Stimulated activated naive CD8-positive, alpha-beta T cell treated with anti-CD3 and anti-CD28 coated beads, Interleukin-15, amount 100 ng/mL, for 72 hours (primary cell): Measurements from ENCODE around the gene RCOR3.
A peak's percentile ranks its signal among the peaks of the same experiment; 100 is the strongest.
"Not testable (repeated sequence)": the region's sequence is repeated elsewhere in the genome, so short reads cannot be mapped to it uniquely, and the experiment has no call there.

Experiments used
- ATAC-seq: fragments of 150-1000 bp; cut with Tn5 transposase; 2 replicates; pipeline ENCODE4 v1.10.0; 2021; ENCODE audit warnings: mild to moderate bottlenecking, moderate library complexity
- DNase-seq, 2 donors: peaks; one replicate each; pipeline ENCODE4 v3.0.0; 2021 to 2022
- H3K27ac Mint-ChIP-seq, 2 donors: one replicate each; pipeline ENCODE4 v1.8.0; 2022; ENCODE audit warnings: mild to moderate bottlenecking in 2 of 2, mixed read lengths in 2 of 2, moderate library complexity in 2 of 2
- H3K27me3 Mint-ChIP-seq: one replicate; pipeline ENCODE4 v1.8.0; 2022; ENCODE audit warnings: mixed read lengths
- H3K4me1 Mint-ChIP-seq: one replicate; pipeline ENCODE4 v1.8.0; 2022; ENCODE audit warnings: mild to moderate bottlenecking, mixed read lengths
- H3K4me3 Mint-ChIP-seq, 2 donors: one replicate each; pipeline ENCODE4 v1.8.0; 2022; ENCODE audit warnings: mild to moderate bottlenecking in 2 of 2, mixed read lengths in 2 of 2, moderate library complexity in 1 of 2
- H3K9me3 Mint-ChIP-seq, 2 donors: one replicate each; pipeline ENCODE4 v1.8.0; 2022; ENCODE audit warnings: mixed read lengths in 2 of 2

RCOR3 gene

DNA sequence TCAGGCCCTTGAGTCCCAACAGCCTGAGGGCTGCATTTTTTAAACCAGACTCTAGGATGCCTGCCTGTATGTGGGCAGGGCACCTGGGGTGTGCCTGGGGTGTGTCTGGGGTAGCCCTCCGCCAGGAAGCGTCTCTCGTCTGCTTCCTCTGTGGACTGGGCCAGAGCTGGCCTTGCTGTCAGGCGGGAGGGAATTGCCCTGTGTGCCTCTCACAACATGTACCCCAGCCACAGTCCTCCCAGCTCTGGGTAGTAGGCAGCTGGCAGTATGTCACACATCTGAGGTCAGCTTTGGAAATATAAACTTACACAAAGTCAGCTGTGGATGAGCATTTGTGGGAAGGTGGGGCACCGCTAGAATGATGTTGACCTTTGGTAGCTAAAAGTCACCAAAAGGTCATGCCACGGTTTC lies 80.5 kb downstream of the RCOR3 start:
- peak overlapping the region; percentile 4 to 55 for H3K4me3 Mint-ChIP-seq
- peaks cover 93% of the 10 kb centered on the region for H3K4me1 Mint-ChIP-seq
- H3K27me3 Mint-ChIP-seq, result no peaks in the 10 kb centered on the region
- DNase-seq (no peak), ATAC-seq (peak; percentile 49)
- H3K9me3 Mint-ChIP-seq, result no peaks in the 10 kb centered on the region
- peak overlapping the region; percentile 59 to 84 for H3K27ac Mint-ChIP-seq

DNA sequence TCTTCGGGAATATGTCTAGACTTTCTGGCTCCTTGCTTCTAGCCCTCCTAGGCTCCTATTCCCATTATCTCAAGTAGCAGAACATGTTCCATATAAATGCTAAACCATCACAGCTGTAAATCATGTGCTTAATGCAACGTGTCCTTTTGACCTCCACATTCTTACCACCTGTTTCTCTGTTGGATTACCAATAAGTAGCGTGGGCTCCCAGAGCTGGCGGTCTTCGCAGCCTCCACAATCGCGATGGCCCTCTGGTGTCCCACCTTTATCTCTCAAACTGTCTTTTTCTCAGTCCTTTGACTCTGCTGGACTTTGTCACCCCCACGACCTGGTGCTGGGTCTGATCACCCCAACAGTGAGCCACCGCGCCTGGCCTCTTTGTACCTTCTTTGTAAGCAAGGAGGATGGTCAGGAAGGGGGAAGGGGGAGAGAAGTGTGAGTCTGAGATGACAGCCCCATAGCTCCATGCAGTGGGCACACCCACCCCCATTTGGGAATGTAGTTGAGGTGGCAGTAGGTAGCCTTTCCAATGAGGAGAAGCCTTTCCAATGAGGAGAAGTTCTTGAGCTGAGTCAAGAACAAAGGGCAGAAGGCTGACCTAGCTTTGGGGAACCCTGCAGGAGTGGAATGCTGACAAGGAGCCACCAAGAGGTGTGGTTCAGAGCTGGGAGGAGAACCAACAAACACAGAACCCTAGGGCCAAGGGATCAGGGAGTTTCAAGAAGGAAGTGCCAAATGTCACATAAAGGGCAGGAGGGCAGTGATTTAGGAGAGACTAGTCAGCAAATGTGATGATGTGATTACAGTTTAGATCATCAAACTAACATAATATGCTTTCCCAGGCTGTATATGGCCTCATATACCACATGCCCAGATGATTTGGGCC lies 81.7 kb downstream of the RCOR3 start:
- no peak for ATAC-seq
- peak overlapping the region in 1 of 2 donors; percentile 15 for H3K4me3 Mint-ChIP-seq

GRCh38 chr1:211341999-211342398 lies 82.8 kb downstream of the RCOR3 start:
- Mint-ChIP-seq H3K27me3 (no peaks in the 10 kb centered on the region), H3K4me3 (no peak overlapping the region), H3K9me3 (no peaks in the 10 kb centered on the region), H3K27ac (no peak overlapping the region), H3K4me1 (peaks cover 93% of the 10 kb centered on the region)
- DNase-seq (no peak), ATAC-seq (no peak)

More for the DNA sequence above, 81.7 kb downstream of the RCOR3 start:
- Mint-ChIP-seq H3K27me3 (no peaks in the 10 kb centered on the region), H3K9me3 (no peaks in the 10 kb centered on the region), H3K4me1 (peaks cover 93% of the 10 kb centered on the region), H3K27ac (peak overlapping the region in 1 of 2 donors; percentile 36)
- DNase-seq, result no peak

DNA sequence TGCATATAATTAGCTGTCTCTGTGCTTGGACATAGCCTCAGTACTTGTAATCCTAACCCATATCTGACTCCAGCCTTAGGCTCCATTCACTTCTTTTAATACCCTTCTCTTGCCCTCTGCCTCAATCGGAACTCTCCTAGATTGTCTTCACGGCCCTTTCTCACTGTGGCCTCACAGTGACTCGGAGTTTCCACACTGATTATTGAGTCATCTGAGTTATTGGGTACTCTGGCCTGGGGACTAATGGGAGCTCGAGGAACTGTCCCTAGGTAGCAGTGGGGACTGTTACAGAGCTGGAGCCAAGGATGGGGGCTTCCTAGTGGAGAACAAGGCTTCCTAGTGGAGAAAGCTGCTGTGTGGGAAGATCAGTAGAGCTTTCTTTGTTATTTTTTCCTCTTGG lies 84.4 kb downstream of the RCOR3 start:
- H3K27ac Mint-ChIP-seq, result no peak overlapping the region
- peaks cover 89% of the 10 kb centered on the region for H3K4me1 Mint-ChIP-seq
- no peak for DNase-seq
- H3K4me3 Mint-ChIP-seq, result peak overlapping the region in 1 of 2 donors; percentile 21
- no peaks in the 10 kb centered on the region for H3K9me3 Mint-ChIP-seq
- ATAC-seq, result peak; percentile 47
- H3K27me3 Mint-ChIP-seq, result no peaks in the 10 kb centered on the region

DNA sequence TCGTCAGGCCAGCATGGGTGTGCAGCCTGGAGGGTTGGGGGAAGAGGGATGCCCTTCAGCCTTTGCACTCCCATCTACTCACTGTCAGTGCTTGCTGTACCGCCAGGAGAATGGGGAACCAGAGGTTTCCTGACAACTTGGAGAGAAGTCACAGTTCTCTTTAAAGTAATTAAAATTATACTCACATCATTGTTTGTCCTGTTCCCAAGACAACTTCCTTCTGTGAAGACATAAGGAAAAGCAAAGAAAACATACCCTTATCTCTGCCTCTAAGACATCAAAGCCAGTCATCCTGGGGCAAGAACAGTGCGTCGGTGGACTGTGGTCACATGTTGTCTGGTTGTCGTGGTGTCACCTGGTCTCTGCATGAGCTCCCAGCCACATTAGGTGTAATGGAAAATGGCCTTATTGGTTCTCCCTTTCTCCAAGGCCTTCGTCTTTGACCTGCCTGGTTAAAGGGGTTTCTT lies 85.0 kb downstream of the RCOR3 start:
- H3K27ac Mint-ChIP-seq, result no peak overlapping the region
- H3K4me1 Mint-ChIP-seq, result peaks cover 84% of the 10 kb centered on the region
- H3K9me3 Mint-ChIP-seq, result no peaks in the 10 kb centered on the region
- no peak for DNase-seq
- H3K27me3 Mint-ChIP-seq, result no peaks in the 10 kb centered on the region
- peak overlapping the region in 1 of 2 donors; percentile 21 for H3K4me3 Mint-ChIP-seq
- peak; percentile 54 for ATAC-seq

DNA sequence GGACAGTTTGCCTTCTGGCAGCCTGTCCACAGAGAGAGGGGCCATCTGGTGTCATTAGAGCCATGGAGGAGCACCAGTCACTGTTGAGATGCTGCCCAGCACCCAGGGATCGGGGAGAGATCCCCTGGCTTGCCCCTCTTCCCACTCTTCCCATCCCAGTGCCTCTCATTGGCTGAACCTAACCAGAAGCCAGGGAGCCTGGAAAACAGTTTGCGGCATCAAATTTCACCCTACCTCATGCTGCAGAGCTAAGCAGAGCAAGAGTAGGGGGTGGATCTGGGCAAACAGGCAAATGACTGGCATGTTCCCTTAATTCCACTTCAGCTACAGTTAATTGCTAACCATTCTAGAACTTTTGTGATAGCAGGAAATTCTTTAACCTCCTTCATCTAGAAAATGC lies 86.6 kb downstream of the RCOR3 start:
- peaks cover 0 to 12% of the 10 kb centered on the region in 2 donors for H3K9me3 Mint-ChIP-seq
- ATAC-seq, result no peak
- no peak for DNase-seq

GRCh38 chr1:211347077-211347844 lies 88.1 kb downstream of the RCOR3 start:
- H3K27me3 Mint-ChIP-seq, result no peaks in the 10 kb centered on the region
- DNase-seq (no peak), ATAC-seq (no peak)
- peaks cover 81% of the 10 kb centered on the region for H3K4me1 Mint-ChIP-seq
- peaks cover 11 to 22% of the 10 kb centered on the region in 2 donors for H3K9me3 Mint-ChIP-seq
- peak overlapping the region in 1 of 2 donors; percentile 85 for H3K27ac Mint-ChIP-seq
- H3K4me3 Mint-ChIP-seq, result no peak overlapping the region

More for the DNA sequence above, 86.6 kb downstream of the RCOR3 start:
- H3K4me3 Mint-ChIP-seq, result no peak overlapping the region
- H3K4me1 Mint-ChIP-seq, result peaks cover 82% of the 10 kb centered on the region
- H3K27ac Mint-ChIP-seq, result no peak overlapping the region
- no peaks in the 10 kb centered on the region for H3K27me3 Mint-ChIP-seq

- H3K9me3 Mint-ChIP-seq, result peaks cover 11 to 22% of the 10 kb centered on the region in 2 donors
- H3K4me1 Mint-ChIP-seq, result peaks cover 81% of the 10 kb centered on the region
- DNase-seq (no peak), ATAC-seq (no peak)
- H3K4me3 Mint-ChIP-seq, result no peak overlapping the region
- H3K27me3 Mint-ChIP-seq, result no peaks in the 10 kb centered on the region
- H3K27ac Mint-ChIP-seq, result peak overlapping the region in 1 of 2 donors; percentile 52
Observed at GRCh38 chr1:211348547-211348946, 89.4 kb downstream of the RCOR3 start.

DNA sequence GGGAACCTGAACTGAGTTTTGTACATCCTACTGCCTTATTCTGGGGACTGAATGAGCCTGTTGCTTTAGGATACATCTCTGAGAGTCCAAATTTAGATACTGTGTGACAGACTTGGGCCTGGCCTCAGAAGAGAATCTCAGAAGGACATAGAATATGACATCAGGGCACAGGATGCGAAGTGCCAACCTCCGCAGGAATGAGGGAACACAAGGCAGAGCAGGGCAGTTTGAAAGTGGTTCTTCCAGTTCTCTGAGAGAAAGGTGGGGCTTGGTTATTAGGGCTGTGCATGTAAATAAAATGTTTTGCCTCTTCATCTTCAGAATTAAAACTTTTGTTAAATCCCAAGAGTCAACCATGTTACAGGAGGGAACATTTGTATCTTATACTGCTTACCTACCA lies 90.6 kb downstream of the RCOR3 start:
- no peak for ATAC-seq
- Mint-ChIP-seq H3K4me3 (no peak overlapping the region), H3K4me1 (peaks cover 81% of the 10 kb centered on the region)

DNA sequence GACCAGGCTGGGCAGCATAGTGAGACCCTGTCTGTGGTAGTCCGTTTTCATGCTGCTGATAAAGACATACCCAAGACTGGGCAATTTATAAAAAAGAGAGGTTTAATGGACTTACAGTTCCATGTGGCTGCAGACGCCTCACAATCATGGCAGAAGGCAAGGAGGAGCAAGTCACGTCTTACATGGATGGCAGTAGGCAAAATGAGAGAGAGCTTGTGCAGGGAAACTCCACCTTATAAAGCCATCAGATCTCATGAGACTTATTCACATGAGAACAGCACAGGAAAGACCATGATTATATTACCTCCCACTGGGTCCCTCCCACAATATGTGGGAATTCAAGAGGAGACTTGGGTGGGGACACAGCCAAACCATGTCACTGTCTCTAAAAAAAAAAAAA lies 92.9 kb downstream of the RCOR3 start:
- Mint-ChIP-seq H3K9me3 (peaks cover 11 to 22% of the 10 kb centered on the region in 2 donors), H3K27ac (peak overlapping the region in 1 of 2 donors; percentile 78), H3K4me1 (peaks cover 81% of the 10 kb centered on the region), H3K4me3 (peak overlapping the region; percentile 14 to 47)
- ATAC-seq, DNase-seq, H3K27me3 Mint-ChIP-seq: not testable (repeated sequence)

More for the DNA sequence above, 90.6 kb downstream of the RCOR3 start:
- DNase-seq, result no peak
- H3K9me3 Mint-ChIP-seq, result peaks cover 11 to 22% of the 10 kb centered on the region in 2 donors
- no peak overlapping the region for H3K27ac Mint-ChIP-seq
- no peaks in the 10 kb centered on the region for H3K27me3 Mint-ChIP-seq

DNA sequence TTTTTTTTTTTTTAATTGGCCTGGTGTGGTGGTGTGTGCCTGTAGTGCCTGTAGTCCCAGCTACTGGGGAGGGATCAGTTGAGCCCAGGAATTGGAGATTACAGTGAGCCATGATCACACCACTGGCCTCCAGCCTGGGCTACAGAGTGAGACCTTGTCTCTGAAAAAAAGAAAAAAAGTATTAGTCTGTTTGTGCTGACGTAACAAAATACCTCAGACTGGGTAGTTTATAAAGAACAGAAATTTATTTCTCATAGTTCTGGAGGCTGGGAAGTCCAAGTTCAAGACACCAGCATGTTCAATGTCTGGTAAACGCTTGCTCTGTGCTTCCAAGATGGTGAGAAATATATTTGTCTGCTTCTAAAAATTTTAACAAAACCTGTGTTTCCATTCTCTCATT lies 93.3 kb downstream of the RCOR3 start:
- Mint-ChIP-seq H3K27ac (no peak overlapping the region), H3K4me1 (peaks cover 80% of the 10 kb centered on the region), H3K9me3 (peaks cover 11 to 22% of the 10 kb centered on the region in 2 donors), H3K4me3 (no peak overlapping the region), H3K27me3 (no peaks in the 10 kb centered on the region)
- DNase-seq, result no peak
- no peak for ATAC-seq

GRCh38 chr1:211352985-211353515 lies 93.9 kb downstream of the RCOR3 start:
- peaks cover 76% of the 10 kb centered on the region for H3K4me1 Mint-ChIP-seq
- H3K4me3 Mint-ChIP-seq, result peak overlapping the region; percentile 37 to 51
- ATAC-seq, result peak; percentile 91
- H3K9me3 Mint-ChIP-seq, result peaks cover 11 to 22% of the 10 kb centered on the region in 2 donors
- no peaks in the 10 kb centered on the region for H3K27me3 Mint-ChIP-seq
- H3K27ac Mint-ChIP-seq, result peak overlapping the region; percentile 34 to 93
- peak; percentile 39 to 61 for DNase-seq

DNA sequence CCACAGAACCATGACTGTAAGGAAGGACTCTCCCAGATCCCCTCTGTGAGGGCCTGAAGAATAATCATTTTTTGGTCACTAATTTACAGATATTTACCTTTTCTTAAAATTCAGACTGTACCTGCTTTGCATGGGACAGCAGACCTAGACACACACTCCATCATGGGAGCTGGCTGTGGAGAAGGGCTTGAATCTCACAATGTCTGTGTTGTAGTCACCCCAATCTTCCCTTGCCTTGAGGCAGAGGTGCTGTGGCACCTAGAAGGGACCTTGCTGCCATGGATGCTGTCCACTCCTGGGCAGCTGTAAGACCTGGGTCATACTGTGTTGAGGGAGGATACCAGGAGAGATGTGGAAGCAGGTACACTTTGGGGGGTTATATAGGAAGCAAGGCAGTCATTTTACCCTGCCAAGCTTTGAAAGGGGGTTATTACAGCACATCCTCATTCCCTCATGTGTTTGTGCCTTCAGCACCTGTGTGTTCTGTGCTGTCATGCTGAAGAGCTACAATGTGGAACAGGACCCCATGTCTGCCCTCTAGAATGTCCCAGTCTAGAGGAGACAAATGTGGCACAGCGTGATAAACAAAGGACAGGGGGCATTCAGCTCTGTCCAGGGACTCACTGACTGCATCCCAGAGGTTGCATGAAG lies 94.5 kb downstream of the RCOR3 start:
- H3K27ac Mint-ChIP-seq, result peak overlapping the region in 1 of 2 donors; percentile 40
- peaks cover 76% of the 10 kb centered on the region for H3K4me1 Mint-ChIP-seq
- DNase-seq, result no peak
- H3K4me3 Mint-ChIP-seq, result peak overlapping the region in 1 of 2 donors; percentile 51
- ATAC-seq, result peak; percentile 11
- no peaks in the 10 kb centered on the region for H3K27me3 Mint-ChIP-seq
- H3K9me3 Mint-ChIP-seq, result peaks cover 11 to 22% of the 10 kb centered on the region in 2 donors

DNA sequence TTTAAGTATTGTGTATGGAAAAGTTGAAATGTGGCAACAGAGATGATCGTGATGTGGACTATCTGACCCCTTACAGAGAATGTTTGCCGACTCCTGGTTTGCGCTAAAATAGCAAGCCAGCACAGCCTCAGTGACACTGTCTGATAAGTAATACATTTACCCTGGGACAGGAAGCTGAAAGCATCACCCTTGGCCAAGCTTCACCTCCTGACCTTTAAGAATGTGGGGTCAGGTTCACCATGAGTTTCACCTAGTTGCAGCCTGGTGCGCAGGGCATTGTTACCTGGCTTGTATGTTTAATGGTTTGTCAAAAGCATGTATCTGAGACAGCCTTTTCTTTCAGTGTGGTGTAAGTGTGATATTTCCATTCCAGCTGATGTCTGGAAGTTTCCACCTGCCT lies 96.7 kb downstream of the RCOR3 start:
- Mint-ChIP-seq H3K9me3 (peaks cover 10 to 11% of the 10 kb centered on the region in 2 donors), H3K27me3 (no peaks in the 10 kb centered on the region), H3K27ac (no peak overlapping the region), H3K4me3 (no peak overlapping the region), H3K4me1 (peaks cover 70% of the 10 kb centered on the region)
- peak in 1 of 2 donors; percentile 29 for DNase-seq
- ATAC-seq, result peak; percentile 55
